ENCODE data around the gene CACTIN. TPM values are rescaled to one million over a fixed set of nuclear protein-coding genes. Genes with fewer than 3 reads are reported as not detected.

The CACTIN gene
- total and polyA plus RNA-seq, 4 donors: 16.7 to 23.4 (median 18.7) TPM

DNA sequence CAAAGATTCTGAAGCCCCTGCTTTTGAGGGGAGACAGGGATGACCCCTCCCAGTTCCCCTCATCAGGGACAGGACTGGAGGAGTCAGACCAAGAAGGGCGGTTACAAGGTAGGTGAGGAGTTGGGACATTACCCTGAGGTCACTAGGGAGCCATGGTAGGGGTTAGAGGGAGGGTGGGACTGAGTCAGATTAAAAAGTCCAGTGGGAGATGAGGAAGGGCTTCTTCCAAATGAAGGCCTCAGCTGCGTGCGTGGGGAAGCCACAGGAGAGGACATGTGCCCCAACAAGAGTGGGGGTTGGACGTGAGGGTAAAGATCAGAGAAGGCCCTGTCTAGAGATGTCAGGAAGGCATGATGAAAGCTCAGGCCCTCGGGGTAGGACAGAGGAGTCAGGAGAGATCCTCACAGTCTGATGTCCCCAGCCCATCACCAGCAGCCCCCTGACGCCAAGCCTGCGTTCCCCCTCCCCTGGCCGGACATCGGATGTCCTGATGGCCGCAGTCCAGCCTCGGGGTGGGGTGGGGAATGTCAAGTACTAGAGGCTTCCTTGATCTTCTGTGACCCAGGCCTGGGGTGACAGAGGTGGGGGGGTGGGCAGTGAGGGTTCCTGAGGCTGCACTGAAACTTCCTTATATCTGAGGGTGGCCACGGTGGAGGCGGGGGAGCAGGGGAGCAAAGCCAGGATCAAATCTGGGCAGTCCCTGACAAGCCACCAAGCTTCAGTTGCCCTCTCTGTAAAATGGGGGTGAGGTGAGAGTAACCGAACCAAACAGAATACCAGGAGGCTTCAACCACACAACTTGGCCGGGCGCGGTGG is 62.7 kb downstream of the CACTIN start:
- Histone ChIP-seq H3K4me3 (no peak overlapping the region), H3K27ac (ENCODE audit: low read depth in 1 of 2, low read length in 1 of 2) (no peak overlapping the region), H3K9ac (ENCODE audit: insufficient read depth in 1 of 2, low read length in 2 of 2) (no peak overlapping the region), H3K36me3 (ENCODE audit: control insufficient read depth in 4 of 4, insufficient read depth in 4 of 4, low read length in 4 of 4) (no peaks in the 10 kb centered on the region), H3K27me3 (ENCODE audit: control insufficient read depth in 3 of 3, insufficient read depth in 3 of 3, low read length in 2 of 3) (no peaks in the 10 kb centered on the region), H3K9me3 (ENCODE audit: control insufficient read depth in 4 of 4, insufficient read depth in 3 of 4, low read length in 3 of 4) (no peaks in the 10 kb centered on the region), H3K4me1 (ENCODE audit: control insufficient read depth in 5 of 5, insufficient read depth in 5 of 5, low read length in 5 of 5) (no peaks in the 10 kb centered on the region)
- no peak for ATAC-seq (ENCODE audit: insufficient read depth, low FRiP score)
- no peak for TF ChIP-seq CTCF (IDR thresholded peaks at IDR 0.05; ENCODE audit: control extremely low read depth, extremely low read depth)
- 74 to 78% methylated on average over 17 of the region's 17 CpGs for WGBS, 2 donors
- no peak for DNase-seq

Small RNA genes lying within 50 kb of the gene (small RNA-seq; reads per million reads assigned to genes)
- not detected for gene AC005786.1 (ENCODE audit: low replicate concordance)

Other genes with a start within 250 kb of the CACTIN start
- gene SMIM24, start 146.3 kb downstream of the CACTIN start, total RNA-seq: under 1 TPM in 1 of 2 donors, not detected in 1; 0.15 TPM
- gene SMIM24, start 146.3 kb downstream of the CACTIN start, polyA plus RNA-seq: under 1 TPM; 0.10 to 0.22 TPM
- not detected for gene SMIM44, start 143.3 kb downstream of the CACTIN start, total RNA-seq
- not detected for gene SMIM44, start 143.3 kb downstream of the CACTIN start, polyA plus RNA-seq
- gene DOHH, start 126.1 kb downstream of the CACTIN start, total RNA-seq: 10 to 100 TPM in 1 of 2 donors, 1 to 10 TPM in 1; 7.8 to 18.5 TPM
- gene DOHH, start 126.1 kb downstream of the CACTIN start, polyA plus RNA-seq: 10 to 100 TPM; 20.1 to 21.5 TPM
- gene FZR1, start 120.5 kb downstream of the CACTIN start, total RNA-seq: 10 to 100 TPM; 35.7 to 45.8 TPM
- 10 to 100 TPM; 20.0 to 21.0 TPM for gene FZR1, start 120.5 kb downstream of the CACTIN start, polyA plus RNA-seq
- 1 to 10 TPM in 1 of 2 donors, under 1 TPM in 1; 0.74 to 5.8 TPM for gene TEKTIP1, start 87.6 kb downstream of the CACTIN start, total RNA-seq
- 1 to 10 TPM in 1 of 2 donors, under 1 TPM in 1; 0.20 to 1.1 TPM for gene TEKTIP1, start 87.6 kb downstream of the CACTIN start, polyA plus RNA-seq
- gene MFSD12, start 69.2 kb downstream of the CACTIN start, total RNA-seq: 10 to 100 TPM; 25.5 to 78.4 TPM
- gene MFSD12, start 69.2 kb downstream of the CACTIN start, polyA plus RNA-seq: 10 to 100 TPM; 60.0 to 64.4 TPM
- gene HMG20B, start 53.8 kb downstream of the CACTIN start, total RNA-seq: 10 to 100 TPM; 60.2 to 91.3 TPM
- 10 to 100 TPM; 51.1 to 93.4 TPM for gene HMG20B, start 53.8 kb downstream of the CACTIN start, polyA plus RNA-seq
- gene GIPC3, start 41.3 kb downstream of the CACTIN start, total RNA-seq: 1 to 10 TPM; 1.9 to 2.1 TPM
- 1 to 10 TPM; 1.6 to 1.8 TPM for gene GIPC3, start 41.3 kb downstream of the CACTIN start, polyA plus RNA-seq
- 1 to 10 TPM; 2.8 to 7.6 TPM for gene TBXA2R, start 19.9 kb downstream of the CACTIN start, total RNA-seq
- 1 to 10 TPM; 2.5 to 4.3 TPM for gene TBXA2R, start 19.9 kb downstream of the CACTIN start, polyA plus RNA-seq
- gene PIP5K1C, start 73.7 kb upstream of the CACTIN start, total RNA-seq: 10 to 100 TPM; 22.4 to 39.4 TPM
- gene PIP5K1C, start 73.7 kb upstream of the CACTIN start, polyA plus RNA-seq: 10 to 100 TPM; 16.3 to 18.6 TPM
- gene TJP3, start 81.6 kb upstream of the CACTIN start, total RNA-seq: 10 to 100 TPM; 42.8 to 56.4 TPM
- gene TJP3, start 81.6 kb upstream of the CACTIN start, polyA plus RNA-seq: 10 to 100 TPM; 18.4 to 57.8 TPM
- gene APBA3, start 134.9 kb upstream of the CACTIN start, total RNA-seq: 10 to 100 TPM; 18.4 to 38.0 TPM
- 10 to 100 TPM; 16.5 to 26.8 TPM for gene APBA3, start 134.9 kb upstream of the CACTIN start, polyA plus RNA-seq
- 10 to 100 TPM; 28.9 to 64.1 TPM for gene MRPL54, start 135.9 kb upstream of the CACTIN start, total RNA-seq
- gene MRPL54, start 135.9 kb upstream of the CACTIN start, polyA plus RNA-seq: 100 to 1,000 TPM in 1 of 2 donors, 10 to 100 TPM in 1; 63.5 to 137 TPM
- gene RAX2, start 145.4 kb upstream of the CACTIN start, total RNA-seq: not detected
- under 1 TPM in 1 of 2 donors, not detected in 1; 0.01 TPM for gene RAX2, start 145.4 kb upstream of the CACTIN start, polyA plus RNA-seq
- gene MATK, start 159.6 kb upstream of the CACTIN start, total RNA-seq: 1 to 10 TPM; 3.8 to 6.0 TPM
- 10 to 100 TPM in 1 of 2 donors, 1 to 10 TPM in 1; 6.7 to 20.0 TPM for gene MATK, start 159.6 kb upstream of the CACTIN start, polyA plus RNA-seq
- under 1 TPM; 0.21 to 0.34 TPM for gene ZFR2, start 242.2 kb upstream of the CACTIN start, total RNA-seq
- under 1 TPM; 0.05 to 0.16 TPM for gene ZFR2, start 242.2 kb upstream of the CACTIN start, polyA plus RNA-seq